Measurements from ENCODE around the gene GREB1. TPM values are rescaled to one million over a fixed set of nuclear protein-coding genes. Genes with fewer than 3 reads are reported as not detected.

GREB1 gene
- polyA plus RNA-seq, 1 of the 3 experiments (the other 2 are of a cell fraction), result 2.9 TPM

- Histone ChIP-seq H3K9ac (no peak overlapping the region), H3K36me3 (replicated peaks in 1 of 2; ENCODE audit: control insufficient read depth in 1 of 2, insufficient read depth in 2 of 2, low read length in 1 of 2) (no peaks in the 10 kb centered on the region), H2AFZ (ENCODE audit: low read depth) (no peak overlapping the region), H3K27ac (ENCODE audit: low read depth in 2 of 2, low read length in 1 of 2) (no peak overlapping the region), H3K27me3 (ENCODE audit: insufficient read depth) (0 out of 2 replicates have a peak, but pooled peaks cover 3% of the 10 kb centered on the region), H3K4me3 (ENCODE audit: low read depth in 2 of 2, low read length in 1 of 2) (no peak overlapping the region), H4K20me1 (ENCODE audit: insufficient read depth) (no peaks in the 10 kb centered on the region), H3K4me2 (no peak overlapping the region), H3F3A (replicated peaks; ENCODE audit: insufficient read depth) (no peaks in the 10 kb centered on the region), H3K79me2 (ENCODE audit: insufficient read depth) (no peaks in the 10 kb centered on the region), H3K9me2 (no peaks in the 10 kb centered on the region), H3K9me3 (no peaks in the 10 kb centered on the region), H3K4me1 (ENCODE audit: control insufficient read depth in 1 of 2, insufficient read depth in 2 of 2, low read depth in 1 of 2, low read length in 1 of 2) (peaks cover 0 to 32% of the 10 kb centered on the region in 2 experiments; a peak in 2 of 4 replicates)
- DNase-seq, result no peak
- WGBS (ENCODE audit: low lambda C conversion rate), result 70% methylated on average over 3 of the region's 3 CpGs
- POLR2A ChIA-PET, result no interaction called here
- TF ChIP-seq CHD2 (IDR thresholded peaks at IDR 0.05; ENCODE audit: low read length, partially characterized antibody), result no peak
- no peak for TF ChIP-seq EP300 (IDR thresholded peaks at IDR 0.05; ENCODE audit: borderline replicate concordance in 1 of 2, low read depth in 1 of 2, low read length in 1 of 2)
- CTCF ChIA-PET, result interaction anchor here (0.8 to 18.2 kb wide), 4 partner anchors 22 to 83 kb away, joined by 3 to 294 read pairs (median 4); no protein-coding TSS in a partner anchor
These were observed 27.0 kb downstream of the GREB1 start for GRCh38 chr2:11560806-11561205.

GRCh38 chr2:11562011-11562410 is 28.2 kb downstream of the GREB1 start:
- no peak overlapping the region for H3K4me3 ChIP-seq (ENCODE audit: low read depth in 2 of 2, low read length in 1 of 2)
- ChIA-PET CTCF (interaction anchor here (2.2 to 18.2 kb wide), 2 partner anchors 20 to 83 kb away, joined by 4 to 294 read pairs; no protein-coding TSS in a partner anchor), POLR2A (no interaction called here)
- DNase-seq, result no peak
- no peaks in the 10 kb centered on the region for H3K27me3 ChIP-seq (ENCODE audit: insufficient read depth)
- TF ChIP-seq FOXJ3 (CRISPR knock-in tag; IDR thresholded peaks at IDR 0.05) (no peak), GATA2 (CRISPR knock-in tag; IDR thresholded peaks at IDR 0.05) (no peak), ZBTB33 (IDR thresholded peaks at IDR 0.05; ENCODE audit: borderline replicate concordance, low read depth) (no peak), TCF12 (IDR thresholded peaks at IDR 0.05) (no peak), RFX5 (IDR thresholded peaks at IDR 0.05; ENCODE audit: low read length) (no peak), TAF1 (IDR thresholded peaks at IDR 0.05; ENCODE audit: borderline replicate concordance, low read depth, low read length) (no peak), SIN3A (IDR thresholded peaks at IDR 0.05; ENCODE audit: borderline replicate concordance, low read depth, low read length) (no peak), RXRA (IDR thresholded peaks at IDR 0.05; ENCODE audit: borderline replicate concordance, low read depth) (no peak), POLR2AphosphoS5 (IDR thresholded peaks at IDR 0.05; ENCODE audit: low read depth, low read length) (no peak), GABPA (IDR thresholded peaks at IDR 0.05; ENCODE audit: low read depth) (no peak), ELF1 (IDR thresholded peaks at IDR 0.05) (no peak), RAD21 (IDR thresholded peaks at IDR 0.05; ENCODE audit: low read length) (no peak), MEF2A (IDR thresholded peaks at IDR 0.05; ENCODE audit: borderline replicate concordance, low read depth) (no peak)
- H3K9me3 ChIP-seq, result no peaks in the 10 kb centered on the region
- no peak overlapping the region for H3K4me2 ChIP-seq
- WGBS (ENCODE audit: low lambda C conversion rate), result 84% methylated on average over 10 of the region's 10 CpGs
- no peaks in the 10 kb centered on the region for H3F3A ChIP-seq (replicated peaks; ENCODE audit: insufficient read depth)
- H3K4me1 ChIP-seq (ENCODE audit: control insufficient read depth in 1 of 2, insufficient read depth in 2 of 2, low read depth in 1 of 2, low read length in 1 of 2), result peaks cover 0 to 25% of the 10 kb centered on the region in 2 experiments; a peak in 2 of 4 replicates
- H3K36me3 ChIP-seq (replicated peaks in 1 of 2; ENCODE audit: control insufficient read depth in 1 of 2, insufficient read depth in 2 of 2, low read length in 1 of 2), result no peaks in the 10 kb centered on the region
- no peak overlapping the region for H2AFZ ChIP-seq (ENCODE audit: low read depth)
- no peak overlapping the region for H3K9ac ChIP-seq
- H3K79me2 ChIP-seq (ENCODE audit: insufficient read depth), result no peaks in the 10 kb centered on the region
- H3K9me2 ChIP-seq, result no peaks in the 10 kb centered on the region
- no peaks in the 10 kb centered on the region for H4K20me1 ChIP-seq (ENCODE audit: insufficient read depth)
- no peak overlapping the region for H3K27ac ChIP-seq (ENCODE audit: low read depth in 2 of 2, low read length in 1 of 2)
